ENCODE results near the gene CLCN7.

CLCN7 gene

GRCh38 chr16:1403036-1403435 lies 71.8 kb downstream of the CLCN7 start:
- no peak overlapping the region for H3K4me3 Mint-ChIP-seq
- no peaks in the 10 kb centered on the region for H3K4me1 Mint-ChIP-seq
- no peak overlapping the region for H3K27ac Mint-ChIP-seq
- no peaks in the 10 kb centered on the region for H3K27me3 Mint-ChIP-seq (ENCODE audit: low read depth)
- TF ChIP-seq CTCF (IDR thresholded peaks at IDR 0.05; ENCODE audit: unreplicated experiment in 3 of 3): no peak
- H3K36me3 Mint-ChIP-seq (ENCODE audit: low read depth): peaks cover 18% of the 10 kb centered on the region
- no peaks in the 10 kb centered on the region for H3K9me3 Mint-ChIP-seq

- no peak for TF ChIP-seq CTCF (IDR thresholded peaks at IDR 0.05; ENCODE audit: unreplicated experiment in 3 of 3)
- Mint-ChIP-seq H3K27ac (no peak overlapping the region), H3K4me3 (no peak overlapping the region), H3K36me3 (ENCODE audit: low read depth) (peaks cover 19% of the 10 kb centered on the region), H3K27me3 (ENCODE audit: low read depth) (no peaks in the 10 kb centered on the region), H3K4me1 (no peaks in the 10 kb centered on the region), H3K9me3 (no peaks in the 10 kb centered on the region)
Observed at GRCh38 chr16:1401758-1402154, 73.1 kb downstream of the CLCN7 start.

GRCh38 chr16:1401061-1401757 lies 73.6 kb downstream of the CLCN7 start:
- Mint-ChIP-seq H3K9me3 (no peaks in the 10 kb centered on the region), H3K27me3 (ENCODE audit: low read depth) (no peaks in the 10 kb centered on the region), H3K36me3 (ENCODE audit: low read depth) (peaks cover 19% of the 10 kb centered on the region), H3K27ac (no peak overlapping the region), H3K4me1 (no peaks in the 10 kb centered on the region), H3K4me3 (no peak overlapping the region)
- TF ChIP-seq CTCF (IDR thresholded peaks at IDR 0.05; ENCODE audit: unreplicated experiment in 3 of 3): no peak

- Mint-ChIP-seq H3K4me1 (no peaks in the 10 kb centered on the region), H3K27ac (no peak overlapping the region), H3K36me3 (ENCODE audit: low read depth) (peaks cover 19% of the 10 kb centered on the region), H3K4me3 (no peak overlapping the region), H3K27me3 (ENCODE audit: low read depth) (no peaks in the 10 kb centered on the region), H3K9me3 (no peaks in the 10 kb centered on the region)
- TF ChIP-seq CTCF (IDR thresholded peaks at IDR 0.05; ENCODE audit: unreplicated experiment in 3 of 3): no peak
Observed at GRCh38 chr16:1398826-1399581, 75.8 kb downstream of the CLCN7 start.

- H3K27ac Mint-ChIP-seq: no peak overlapping the region
- H3K9me3 Mint-ChIP-seq: no peaks in the 10 kb centered on the region
- TF ChIP-seq CTCF (IDR thresholded peaks at IDR 0.05; ENCODE audit: unreplicated experiment in 3 of 3): no peak
- no peaks in the 10 kb centered on the region for H3K27me3 Mint-ChIP-seq (ENCODE audit: low read depth)
- no peaks in the 10 kb centered on the region for H3K4me1 Mint-ChIP-seq
- no peak overlapping the region for H3K4me3 Mint-ChIP-seq
- peaks cover 16% of the 10 kb centered on the region for H3K36me3 Mint-ChIP-seq (ENCODE audit: low read depth)
Observed at GRCh38 chr16:1398351-1398750, 76.5 kb downstream of the CLCN7 start.

All from nephron (organoid).